ENCODE data around the gene SRGAP3.

DNA sequence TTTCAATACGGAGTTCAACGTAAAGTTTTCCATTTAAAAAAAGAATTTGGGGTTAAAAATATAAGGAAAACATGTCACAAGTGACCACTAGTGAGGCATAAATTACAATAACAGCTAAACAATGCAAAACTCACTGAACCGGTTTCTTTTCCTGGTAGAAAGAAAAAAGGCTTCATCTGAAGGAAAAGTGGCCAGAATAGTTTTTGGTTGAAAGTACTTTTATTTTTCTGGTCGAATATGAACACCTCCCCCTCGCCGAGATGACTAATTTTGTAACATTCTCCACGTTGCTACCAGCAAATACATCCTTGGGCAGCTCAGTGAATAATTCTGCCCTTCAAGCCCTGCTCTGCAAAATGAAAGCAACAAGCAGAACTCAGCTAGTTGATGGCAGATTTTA is 3.9 kb upstream of the SRGAP3 start:
- TF ChIP-seq CTCF (IDR thresholded peaks at IDR 0.05) (no peak), POLR2A (IDR thresholded peaks at IDR 0.05) (no peak)

Data from uterus (tissue), 2 donors.